Myocyte (in vitro differentiated cells): ENCODE data around the gene ANKS1B. TPM values are rescaled to one million over a fixed set of nuclear protein-coding genes. Genes with fewer than 3 reads are reported as not detected.

Source experiments
- DNase-seq: peaks from one replicate; pipeline ENCODE4 v3.0.0-alpha.2; 2012; ENCODE audit warnings: low read depth
- total RNA-seq: library from RNA; depleted of rRNA; stranded (reverse); fragments of >200 nt; gene quantifications from 2 replicates; pipeline ENCODE4 v1.2.3, GENCODE V29; 2014

Gene ANKS1B
- total RNA-seq, 1 donor from 2014 or later, result 1.5 TPM

DNA sequence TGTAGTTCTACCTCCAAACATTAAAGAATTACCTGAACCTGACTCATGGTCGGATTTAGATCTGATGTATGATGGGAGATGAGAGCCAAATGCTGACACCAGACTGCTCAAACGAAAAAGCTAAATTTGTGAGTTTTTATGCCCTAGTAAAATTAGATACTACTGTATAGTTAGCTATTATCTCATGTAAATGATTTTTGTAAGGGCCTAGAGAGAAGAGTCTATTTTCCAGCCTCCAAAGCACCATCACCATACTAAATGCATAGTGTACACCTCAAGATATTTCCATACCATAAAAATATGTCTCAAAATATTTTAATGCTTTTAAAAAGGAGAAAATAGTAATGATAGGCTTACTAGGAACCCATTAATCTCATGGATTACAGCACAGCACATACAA, 18.3 kb downstream of the ANKS1B start:
- DNase-seq, result no peak

DNA sequence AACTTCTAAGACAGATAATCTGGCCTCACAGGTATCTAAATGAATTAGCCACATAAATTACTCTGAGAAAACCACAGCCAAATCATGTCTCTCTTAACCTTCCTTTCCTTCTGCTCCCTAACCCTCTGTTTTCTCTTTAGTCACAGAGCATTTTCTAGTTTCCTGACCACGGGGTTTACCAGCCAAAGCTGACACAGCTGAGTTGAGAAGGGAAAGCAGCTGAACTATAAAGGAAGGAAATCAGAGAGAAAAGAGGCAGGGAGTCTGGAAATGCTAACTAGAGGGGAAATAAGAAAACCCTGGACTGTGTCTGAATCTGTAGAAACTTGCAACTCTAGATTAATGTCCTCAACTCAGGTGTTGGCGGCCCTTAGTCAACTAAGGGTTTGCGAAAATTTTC, 24.4 kb downstream of the ANKS1B start:
- DNase-seq, result peak; percentile 68

DNA sequence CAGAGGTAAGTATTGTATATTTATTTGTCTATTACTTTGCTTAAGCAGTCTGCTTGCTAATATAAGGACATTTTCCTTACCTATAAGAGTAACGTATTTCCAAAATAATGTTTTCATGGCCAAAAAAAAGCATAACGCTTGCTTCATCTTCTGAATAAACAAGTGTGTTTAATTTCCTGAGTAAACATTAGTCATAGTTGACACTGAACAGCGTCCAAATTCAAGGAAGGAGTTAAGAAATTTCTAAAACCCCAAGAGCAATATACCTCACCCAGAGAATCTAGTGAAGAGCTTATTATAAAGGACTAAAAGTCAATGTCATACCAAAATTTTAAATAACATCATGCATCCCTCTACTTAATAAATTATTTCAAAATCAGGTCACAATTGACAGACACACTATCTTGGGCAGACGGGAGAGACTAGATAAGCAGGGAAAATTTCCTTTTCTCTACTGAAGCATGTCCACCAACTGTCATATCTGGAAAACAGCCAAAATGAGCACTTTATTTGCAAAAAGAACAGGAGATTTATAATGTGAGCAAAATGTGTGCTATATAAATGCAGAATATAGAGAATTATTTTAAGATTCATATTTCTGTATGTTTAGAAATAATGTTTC, 25.1 kb downstream of the ANKS1B start:
- peak; percentile 30 for DNase-seq

DNA sequence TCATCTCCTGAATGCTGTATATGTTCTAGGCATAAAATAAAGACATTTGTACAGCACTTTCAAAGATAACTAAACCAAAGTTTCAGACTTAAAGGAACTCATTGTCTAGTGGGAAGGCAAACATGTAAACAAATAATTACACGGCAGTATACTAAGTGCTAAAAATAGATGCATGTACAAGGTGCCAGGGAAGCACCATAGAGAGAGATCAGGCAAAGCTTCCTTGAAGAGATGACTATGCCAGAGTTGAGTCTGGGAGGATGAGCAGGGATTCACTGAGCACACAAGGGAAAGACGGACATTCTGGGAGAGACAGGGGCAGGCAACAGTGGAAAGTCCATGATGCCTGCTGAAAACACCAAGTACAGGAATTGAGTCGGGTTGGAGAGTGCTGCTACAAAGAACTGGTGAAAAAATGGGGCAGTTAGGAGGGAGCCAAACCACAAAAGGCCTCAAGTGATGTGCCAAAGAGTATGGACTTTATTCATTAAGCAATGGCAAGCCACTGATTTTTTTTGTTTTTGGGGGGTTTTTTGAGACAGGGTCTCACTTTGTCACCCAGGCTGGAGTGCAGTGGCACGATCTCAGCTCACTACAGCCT, 26.8 kb downstream of the ANKS1B start:
- no peak for DNase-seq

DNA sequence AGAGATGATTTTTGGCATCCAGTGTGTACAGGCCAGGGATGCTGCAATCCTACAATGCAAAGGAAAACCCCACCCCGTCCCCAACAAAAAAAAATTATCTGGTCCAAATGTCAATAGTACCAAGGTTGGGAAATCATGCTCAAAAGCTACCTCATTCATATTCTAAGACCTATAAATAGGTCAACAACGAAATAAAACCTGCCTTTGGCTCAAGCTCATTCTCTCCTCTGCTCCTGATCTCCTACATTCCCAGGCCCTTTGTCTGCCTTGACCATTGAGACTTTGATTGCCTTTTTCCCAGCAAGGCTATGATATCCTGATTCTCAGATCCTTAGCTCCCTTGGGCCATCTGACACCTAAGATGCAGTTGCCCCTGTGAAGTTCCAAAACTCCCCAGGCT, 30.0 kb downstream of the ANKS1B start:
- DNase-seq, result no peak

DNA sequence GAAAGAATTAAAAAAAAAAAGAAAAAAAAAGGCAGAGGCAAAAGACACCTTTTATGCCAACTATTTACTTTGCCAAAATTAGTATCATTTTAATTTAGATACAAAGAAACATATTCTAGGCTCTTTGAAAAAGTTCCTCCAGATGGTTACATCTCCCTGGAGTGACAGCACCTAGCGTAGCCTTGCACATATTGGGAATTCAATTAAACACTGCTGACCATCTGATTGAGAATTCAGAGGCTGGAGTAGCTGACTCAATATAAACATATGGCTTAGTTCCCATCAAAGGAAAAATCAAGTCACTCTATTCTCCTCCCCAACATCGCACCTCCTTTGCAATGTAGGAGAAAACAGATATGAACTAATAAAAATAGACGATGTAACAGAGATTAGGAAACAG, 36.4 kb downstream of the ANKS1B start:
- no peak for DNase-seq

DNA sequence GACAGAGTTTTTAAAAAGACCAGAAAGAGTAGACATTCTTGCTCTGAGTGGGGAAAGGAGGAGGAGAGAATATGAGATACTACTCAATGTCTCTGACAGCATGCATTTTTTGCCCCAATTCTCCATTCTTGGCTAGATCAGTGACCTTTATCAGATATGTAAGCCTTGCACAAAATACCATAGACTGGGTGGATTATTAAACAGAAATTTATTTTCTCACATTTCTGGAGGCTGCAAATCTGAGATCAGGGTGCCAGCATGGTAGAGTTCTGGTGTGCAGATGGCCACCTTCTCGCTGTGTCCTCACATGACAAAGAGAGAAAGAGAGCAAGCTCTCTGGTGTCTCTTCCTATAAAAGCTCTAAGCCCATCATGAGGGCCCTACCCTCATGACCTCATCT, 38.6 kb downstream of the ANKS1B start:
- no peak for DNase-seq

DNA sequence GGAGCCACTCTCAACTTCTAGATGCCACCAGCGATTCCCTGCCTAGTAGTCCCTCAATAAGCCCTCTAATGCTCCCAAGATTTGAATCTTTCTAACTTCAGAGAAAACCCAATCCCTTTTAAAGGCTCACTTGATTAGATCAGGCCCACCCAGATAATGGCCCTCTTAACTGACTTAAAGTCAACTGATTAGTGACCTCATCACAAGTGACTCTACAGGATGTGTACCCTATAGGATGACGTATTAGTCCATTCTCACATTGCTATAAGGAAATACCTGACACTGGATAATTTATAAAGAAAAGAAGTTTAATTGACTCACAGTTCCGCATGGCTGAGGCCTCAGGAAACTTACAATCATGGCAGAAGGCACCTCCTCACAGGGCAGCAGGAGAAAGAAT, 49.1 kb downstream of the ANKS1B start:
- no peak for DNase-seq

DNA sequence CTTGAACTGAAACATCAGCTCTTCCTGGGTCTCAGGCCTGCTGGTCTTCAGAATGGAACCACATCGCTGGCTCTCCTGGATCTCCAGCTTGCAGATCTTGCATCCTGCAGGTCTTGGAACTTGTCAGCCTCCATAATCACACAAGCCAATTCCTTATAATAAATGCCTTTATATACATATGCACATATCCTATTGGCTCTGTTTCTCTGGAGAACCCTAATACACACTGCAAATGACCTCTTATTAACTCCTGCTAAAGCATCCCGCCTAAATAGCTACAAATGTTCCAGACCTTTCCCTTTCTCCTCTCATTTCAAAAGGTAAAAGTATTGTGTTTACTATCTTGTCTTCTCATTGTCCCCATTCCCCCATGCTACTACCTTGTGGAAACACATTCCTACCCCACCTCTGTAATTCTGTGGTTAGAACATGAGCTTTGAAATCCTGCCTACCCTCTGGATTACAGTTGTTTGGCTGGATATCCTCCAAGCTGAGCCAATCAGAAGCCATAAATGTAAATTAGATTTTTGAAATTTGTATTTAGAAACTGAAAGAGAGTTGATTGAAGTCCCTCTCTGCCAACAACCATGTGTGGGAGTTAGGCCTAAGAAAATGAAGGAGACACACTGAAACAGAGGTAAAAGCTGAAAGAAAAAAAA, 58.1 kb downstream of the ANKS1B start:
- no peak for DNase-seq

DNA sequence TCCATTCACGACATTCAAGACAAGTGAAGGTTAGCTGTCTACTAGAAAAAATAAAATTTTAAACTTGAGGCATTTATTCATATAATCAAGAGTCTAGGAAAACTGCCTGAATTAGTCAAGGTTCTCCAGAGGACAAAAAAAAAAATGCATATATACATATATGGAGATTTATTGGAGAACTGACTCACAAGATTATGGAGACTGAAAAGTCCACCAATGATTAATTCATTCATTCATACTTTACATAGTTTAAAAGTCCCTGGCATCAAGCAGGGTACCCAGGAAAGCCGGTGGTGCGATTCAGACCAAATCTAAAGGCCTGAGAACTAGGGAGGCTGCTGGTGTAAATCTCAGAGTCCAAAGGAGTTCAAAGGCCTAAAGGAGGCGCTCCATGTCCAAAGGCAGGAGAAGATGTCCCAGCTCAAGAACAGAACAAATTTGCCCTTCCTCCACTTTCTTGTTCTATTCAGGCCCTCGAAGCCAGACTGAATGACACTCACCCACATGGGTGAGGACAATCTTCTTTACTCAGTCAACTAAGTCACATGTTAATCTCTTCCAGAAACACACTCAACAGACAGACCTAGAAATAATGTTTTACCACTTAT, 64.3 kb downstream of the ANKS1B start:
- no peak for DNase-seq

DNA sequence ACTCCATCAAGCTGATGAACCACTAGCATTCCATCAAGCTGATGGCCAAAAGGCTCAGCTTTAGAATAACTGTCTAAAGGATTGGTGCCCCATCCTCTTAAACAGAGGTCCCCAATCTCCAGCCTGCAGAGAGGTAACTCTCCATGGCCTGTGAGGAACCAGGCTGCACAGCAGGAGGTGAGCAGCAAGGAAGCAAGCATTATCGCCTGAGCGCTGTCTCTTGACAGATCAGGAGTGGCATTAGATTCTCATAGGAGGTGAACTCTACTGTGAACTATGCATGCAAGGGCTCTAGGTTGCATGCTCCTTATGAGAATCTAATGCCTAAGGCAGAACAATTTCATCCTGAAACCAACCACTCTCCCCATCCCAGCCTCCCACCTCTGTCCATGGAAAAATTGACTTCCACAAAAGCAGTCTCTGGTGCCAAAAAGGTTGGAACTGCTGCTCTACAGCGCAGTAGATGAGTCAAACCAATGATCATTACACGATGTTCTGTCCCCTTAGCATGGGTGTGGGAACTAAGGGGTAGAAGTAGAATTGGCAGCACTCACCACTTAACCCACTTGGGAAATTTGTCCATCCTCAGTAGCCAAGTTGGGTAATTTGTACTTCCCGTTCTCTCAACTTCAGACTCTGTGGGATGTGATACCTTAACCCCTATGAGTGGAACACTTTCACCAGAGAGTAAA, 66.9 kb downstream of the ANKS1B start:
- no peak for DNase-seq

DNA sequence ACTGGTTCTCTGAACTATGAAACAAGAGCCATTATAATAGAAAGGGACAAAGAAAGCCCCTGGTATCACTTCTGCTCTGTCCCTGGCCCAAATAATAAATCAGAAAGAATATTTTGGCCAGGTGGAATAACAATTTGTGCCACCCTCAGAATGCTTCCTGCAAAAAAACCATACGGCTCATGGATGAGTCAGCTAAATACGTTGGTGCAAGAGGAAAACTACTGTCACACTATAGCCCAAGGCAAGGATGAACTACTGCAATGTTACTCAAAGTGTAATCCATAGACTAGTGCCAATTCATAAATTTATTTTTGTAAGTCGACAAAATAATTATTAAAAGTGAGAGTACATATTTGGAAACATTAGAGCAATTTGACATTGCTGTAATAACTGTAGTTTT, 68.2 kb downstream of the ANKS1B start:
- DNase-seq, result no peak

DNA sequence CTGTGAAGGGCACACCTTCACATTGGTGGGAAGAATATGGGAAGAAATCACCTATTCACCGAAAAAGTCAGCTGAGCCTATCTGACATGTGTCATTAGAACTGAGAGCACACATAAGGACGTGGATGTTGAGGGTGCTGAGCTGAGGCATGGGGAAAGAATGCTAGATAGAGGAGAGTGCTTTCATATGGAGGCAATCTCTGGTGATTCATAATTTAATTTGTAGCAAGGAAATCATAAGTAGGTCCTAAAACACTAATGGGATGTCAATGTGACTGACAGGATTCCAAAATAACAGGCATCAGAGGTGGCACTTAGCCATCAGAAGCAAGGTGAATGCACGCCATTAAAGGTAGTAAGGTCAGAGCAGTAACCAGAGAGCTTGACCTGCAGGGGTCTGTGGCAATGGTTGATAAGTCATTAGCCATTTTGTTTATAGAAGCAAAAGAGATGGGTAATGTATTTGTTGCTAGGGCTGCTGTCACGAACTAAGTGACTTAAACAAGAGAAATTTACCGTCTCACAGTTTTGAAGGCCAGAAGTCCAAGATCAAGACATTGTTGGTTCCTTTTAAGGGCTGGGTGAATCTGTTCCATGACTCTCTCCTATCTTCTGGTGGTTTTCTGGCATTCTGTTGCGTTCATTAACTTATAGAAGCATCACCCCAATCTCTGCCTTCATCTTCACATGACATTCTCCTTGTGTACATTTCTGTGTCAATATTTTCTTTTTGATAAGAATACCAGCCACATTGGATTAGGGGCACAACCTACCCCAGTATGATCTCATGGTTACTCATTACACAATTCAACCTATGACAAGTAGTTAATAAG, 69.3 kb downstream of the ANKS1B start:
- DNase-seq, result no peak

DNA sequence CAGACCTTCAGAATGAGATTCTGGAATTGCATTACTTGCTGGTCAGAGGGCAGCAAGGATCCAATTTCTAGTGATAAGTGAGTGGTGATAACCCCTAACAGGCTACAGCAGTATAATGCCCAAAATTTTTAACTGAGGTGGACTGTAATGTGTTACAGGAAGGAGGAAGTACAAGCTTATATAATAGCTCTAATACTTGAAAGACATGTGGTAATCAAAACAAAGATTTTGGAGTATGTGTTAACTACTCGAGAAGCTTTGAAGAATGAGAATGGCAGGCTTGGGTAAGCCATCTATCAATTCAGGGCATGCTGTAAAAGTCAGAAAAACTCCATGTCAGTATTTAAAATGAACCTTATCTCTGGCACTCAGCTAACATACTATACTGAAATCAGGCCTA, 70.5 kb downstream of the ANKS1B start:
- no peak for DNase-seq

DNA sequence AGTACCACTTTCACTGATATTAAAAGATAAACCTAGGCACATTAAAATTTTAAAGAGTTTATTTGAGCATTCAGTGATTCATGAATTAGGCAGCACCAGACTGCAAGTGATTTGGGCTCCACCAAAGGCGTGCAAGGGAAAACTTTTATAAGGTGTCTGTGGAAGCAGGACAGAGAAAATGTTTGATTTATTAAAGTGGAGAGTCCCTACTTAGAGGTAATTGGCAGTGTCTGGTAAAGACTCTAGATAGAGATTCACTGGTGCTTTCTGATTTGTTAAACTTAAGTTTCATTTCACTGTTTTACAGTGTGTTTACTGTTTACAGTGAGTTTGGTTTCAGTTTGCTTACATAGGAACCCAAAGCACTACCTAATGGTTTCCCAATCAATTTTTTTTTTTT, 72.8 kb downstream of the ANKS1B start:
- DNase-seq, result peak; percentile 45

DNA sequence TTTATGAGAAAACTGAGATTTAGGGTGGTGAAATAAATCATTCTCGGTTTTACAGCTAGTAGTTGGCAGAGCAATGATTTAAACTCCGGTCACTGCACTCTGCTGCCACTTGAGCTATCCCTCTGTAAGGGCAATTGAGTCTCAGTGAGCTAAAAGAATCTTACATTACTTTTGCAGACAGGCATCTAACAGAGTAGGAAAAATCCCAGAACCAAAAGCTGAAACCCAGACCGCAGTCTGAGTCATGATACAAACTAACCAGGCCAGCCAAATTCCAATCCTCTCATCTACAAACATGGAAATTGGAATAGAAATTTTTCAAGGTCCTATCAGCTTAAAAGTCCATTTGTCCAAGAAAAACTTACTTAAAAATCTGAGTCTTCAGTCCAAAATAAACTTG, 73.7 kb downstream of the ANKS1B start:
- DNase-seq, result peak; percentile 97

DNA sequence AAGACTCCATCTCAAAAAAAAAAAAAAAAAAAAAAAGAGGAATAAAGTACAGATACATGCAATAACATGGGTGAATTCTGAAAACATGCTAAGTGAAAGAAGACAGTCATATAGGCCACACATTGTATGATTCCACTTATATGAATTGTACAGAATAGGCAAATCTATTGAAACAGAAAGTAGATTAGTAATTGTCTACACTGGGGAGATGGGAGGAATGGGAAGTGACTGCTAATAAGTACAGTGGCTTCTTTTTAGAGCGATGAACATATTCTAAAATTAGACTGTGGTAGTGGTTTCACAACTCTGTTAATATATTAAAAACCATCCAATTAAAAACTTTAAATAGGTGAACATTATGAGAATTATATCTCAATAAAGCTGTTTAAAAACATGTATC, 74.4 kb downstream of the ANKS1B start:
- DNase-seq, result peak; percentile 43

DNA sequence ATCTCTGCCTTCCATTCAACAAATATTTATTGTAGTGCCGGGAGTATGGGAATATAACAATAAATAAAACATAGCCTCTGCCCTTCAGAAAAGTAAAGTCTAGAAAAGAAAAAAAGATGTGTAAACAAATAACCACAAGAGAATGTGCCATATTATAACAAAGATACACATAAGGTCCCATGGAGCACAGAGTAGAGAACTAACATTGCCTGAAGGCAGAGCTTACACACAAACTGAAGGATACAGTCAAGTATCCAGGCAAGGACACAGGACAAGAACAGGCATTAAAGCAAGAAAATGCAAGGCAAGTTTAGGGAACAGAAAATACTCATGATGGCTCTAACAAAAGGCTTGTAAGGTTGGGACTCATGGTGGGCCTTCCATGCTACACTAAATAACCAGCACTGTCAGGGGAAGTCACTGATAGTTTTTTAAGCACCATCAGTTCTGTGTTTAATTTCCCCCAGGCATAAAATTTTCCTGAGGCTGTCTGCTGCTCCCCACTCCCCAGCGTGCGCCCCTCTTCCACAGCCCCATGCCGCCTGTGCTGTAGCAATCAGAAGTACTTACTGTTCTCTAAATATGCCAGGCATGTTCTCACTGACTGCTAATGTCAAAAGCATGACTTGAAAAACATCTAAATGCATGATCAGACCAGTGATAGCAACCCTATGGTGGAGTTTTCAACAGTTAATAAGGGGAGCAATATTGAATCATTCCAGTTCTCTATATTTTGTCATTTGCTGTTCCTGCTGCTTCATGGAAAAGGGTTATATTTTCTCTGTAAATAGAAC, 77.8 kb downstream of the ANKS1B start:
- no peak for DNase-seq

DNA sequence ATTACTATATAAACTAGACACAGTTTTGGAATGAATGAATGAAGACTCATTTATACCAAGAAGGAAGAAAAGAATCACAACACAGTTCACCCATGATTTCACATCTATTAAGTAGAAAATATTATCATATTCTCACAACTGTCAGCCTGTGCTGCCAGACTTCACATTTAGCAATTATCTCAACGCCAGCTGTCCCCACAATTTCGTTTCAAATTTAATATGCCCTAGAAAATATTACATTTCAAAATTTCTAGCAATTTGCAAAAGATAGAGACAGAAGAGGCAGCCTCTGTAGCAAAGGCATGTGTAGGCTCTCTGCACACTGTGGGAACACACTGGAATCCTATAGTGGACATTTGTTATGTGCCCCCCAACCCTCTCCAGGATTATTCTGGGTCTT, 83.6 kb downstream of the ANKS1B start:
- DNase-seq, result no peak

DNA sequence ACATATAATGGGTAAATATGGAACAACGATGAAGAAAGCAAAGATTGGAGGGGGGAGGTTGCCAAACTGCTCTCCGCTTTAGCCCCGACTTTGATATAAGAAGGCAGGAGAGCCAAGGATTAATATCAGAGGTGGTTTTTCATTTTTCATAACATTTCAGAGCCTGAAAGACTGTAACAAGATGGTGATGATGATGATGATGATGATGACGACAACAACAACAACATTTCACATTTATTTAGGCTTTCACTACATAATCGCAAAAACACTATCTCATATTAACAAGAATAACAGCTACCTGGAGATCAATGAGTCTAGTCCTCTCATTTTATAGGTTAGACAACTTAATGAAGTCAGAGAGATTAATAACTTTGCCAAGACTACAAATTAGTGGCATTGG, 86.1 kb downstream of the ANKS1B start:
- no peak for DNase-seq
